Natural killer cell (primary cell): ENCODE results near the gene SSNA1. TPM values are rescaled to one million over a fixed set of nuclear protein-coding genes. Genes with fewer than 3 reads are reported as not detected.
A peak's percentile ranks its signal among the peaks of the same experiment; 100 is the strongest.

Experiments
- ATAC-seq, 3 donors: fragments of 150-1000 bp in 2 of 3; fragments of 200-7000 bp in 1 of 3; cut with Tn5 transposase; 1 replicate in 1 of 3; 2 replicates in 2 of 3; pipeline ENCODE4 v1.10.0; 2021; ENCODE audit warnings: mild to moderate bottlenecking in 2 of 3, moderate library complexity in 2 of 3
- DNase-seq, 2 donors: peaks; one replicate each; pipeline versions ENCODE4 v3.0.0 to v3.0.0-alpha.2; 2013 to 2021; ENCODE audit warnings: mixed read lengths in 1 of 2
- H3K27ac ChIP-seq: one replicate; pipeline ENCODE4 v1.5.1; 2013; ENCODE audit warnings: mild to moderate bottlenecking, low read length
- H3K27me3 ChIP-seq: one replicate; pipeline ENCODE4 v1.6.1; 2013; ENCODE audit warnings: low read length; ENCODE audit not compliant: control insufficient read depth, insufficient read depth
- H3K36me3 ChIP-seq: one replicate; pipeline ENCODE4 v1.6.1; 2013; ENCODE audit warnings: low read length; ENCODE audit not compliant: control insufficient read depth, insufficient read depth
- H3K4me1 ChIP-seq: one replicate; pipeline ENCODE4 v1.6.1; 2013; ENCODE audit warnings: low read length; ENCODE audit not compliant: control insufficient read depth, insufficient read depth
- H3K4me3 ChIP-seq: one replicate; pipeline ENCODE4 v1.5.1; 2013; ENCODE audit warnings: low read length
- H3K9me3 ChIP-seq: one replicate; pipeline ENCODE4 v1.6.1; 2013; ENCODE audit warnings: low read length; ENCODE audit not compliant: control insufficient read depth, insufficient read depth
- H3K27ac Mint-ChIP-seq, 2 donors: one replicate each; pipeline ENCODE4 v1.8.0; 2022; ENCODE audit warnings: mild to moderate bottlenecking in 2 of 2, mixed read lengths in 2 of 2, moderate library complexity in 1 of 2
- H3K27me3 Mint-ChIP-seq, 2 donors: one replicate each; pipeline ENCODE4 v1.8.0; 2022; ENCODE audit warnings: low read depth in 2 of 2, mixed read lengths in 2 of 2
- H3K36me3 Mint-ChIP-seq: one replicate; pipeline ENCODE4 v1.8.0; 2022; ENCODE audit warnings: mixed read lengths
- H3K4me1 Mint-ChIP-seq, 2 donors: one replicate each; pipeline ENCODE4 v1.8.0; 2022; ENCODE audit warnings: mixed read lengths in 2 of 2
- H3K4me3 Mint-ChIP-seq: one replicate; pipeline ENCODE4 v1.8.0; 2022; ENCODE audit warnings: mild to moderate bottlenecking, moderate library complexity, mixed read lengths
- H3K9me3 Mint-ChIP-seq, 2 donors: one replicate each; pipeline ENCODE4 v1.8.0; 2022; ENCODE audit warnings: mixed read lengths in 2 of 2
- WGBS: methylation state at CpG from one replicate; pipeline ENCODE4 v1.1.7; 2013; ENCODE audit warnings: missing lambda C conversion rate; ENCODE audit not compliant: insufficient coverage; 5-methylcytosine and 5-hydroxymethylcytosine counted together
- intact Hi-C: fragments of 100-400 bp; cut with micrococcal nuclease; formaldehyde crosslinking; loops from one replicate; pipeline ENCODE4 v1.14.2; 2022
- total RNA-seq, 4 donors: library from RNA; stranded (reverse); fragments of 120-200 nt in 1 of 4; gene quantifications; one replicate each; pipeline versions ENCODE4 v1.2.3 to v1.2.4, GENCODE V29; 2013 to 2022
- TF ChIP-seq, protein P1 (sequence below): fragments of 200-600 bp; IDR thresholded peaks from one replicate; pipeline ENCODE4 v1.8.0; 2022; ENCODE audit warnings: antibody characterized with exemption

The SSNA1 gene
- total RNA-seq, 3 donors from 2014 or later (not counting 1 experiment from before 2014, with no cell fraction given): 45.1 to 53.5 (median 52.2) TPM

GRCh38 chr9:137172901-137173795 is 15.3 kb upstream of the SSNA1 start:
- H3K9me3 Mint-ChIP-seq: no peaks in the 10 kb centered on the region
- H3K36me3 Mint-ChIP-seq: no peaks in the 10 kb centered on the region
- Histone ChIP-seq H3K27ac (no peak overlapping the region), H3K4me3 (no peak overlapping the region), H3K27me3 (peaks cover 21% of the 10 kb centered on the region), H3K36me3 (peaks cover 3% of the 10 kb centered on the region), H3K9me3 (no peaks in the 10 kb centered on the region), H3K4me1 (peaks cover 4% of the 10 kb centered on the region)
- WGBS: 30% methylated on average over 20 of the region's 21 CpGs
- TF ChIP-seq, protein P1, sequence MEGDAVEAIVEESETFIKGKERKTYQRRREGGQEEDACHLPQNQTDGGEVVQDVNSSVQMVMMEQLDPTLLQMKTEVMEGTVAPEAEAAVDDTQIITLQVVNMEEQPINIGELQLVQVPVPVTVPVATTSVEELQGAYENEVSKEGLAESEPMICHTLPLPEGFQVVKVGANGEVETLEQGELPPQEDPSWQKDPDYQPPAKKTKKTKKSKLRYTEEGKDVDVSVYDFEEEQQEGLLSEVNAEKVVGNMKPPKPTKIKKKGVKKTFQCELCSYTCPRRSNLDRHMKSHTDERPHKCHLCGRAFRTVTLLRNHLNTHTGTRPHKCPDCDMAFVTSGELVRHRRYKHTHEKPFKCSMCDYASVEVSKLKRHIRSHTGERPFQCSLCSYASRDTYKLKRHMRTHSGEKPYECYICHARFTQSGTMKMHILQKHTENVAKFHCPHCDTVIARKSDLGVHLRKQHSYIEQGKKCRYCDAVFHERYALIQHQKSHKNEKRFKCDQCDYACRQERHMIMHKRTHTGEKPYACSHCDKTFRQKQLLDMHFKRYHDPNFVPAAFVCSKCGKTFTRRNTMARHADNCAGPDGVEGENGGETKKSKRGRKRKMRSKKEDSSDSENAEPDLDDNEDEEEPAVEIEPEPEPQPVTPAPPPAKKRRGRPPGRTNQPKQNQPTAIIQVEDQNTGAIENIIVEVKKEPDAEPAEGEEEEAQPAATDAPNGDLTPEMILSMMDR: no peak
- no peak for DNase-seq
- peaks cover 0 to 9% of the 10 kb centered on the region in 2 donors for H3K27me3 Mint-ChIP-seq
- no peaks in the 10 kb centered on the region for H3K4me1 Mint-ChIP-seq
- intact Hi-C loops: no loop called here
- no peak overlapping the region for H3K27ac Mint-ChIP-seq
- no peak overlapping the region for H3K4me3 Mint-ChIP-seq
- ATAC-seq: no peak

- Mint-ChIP-seq H3K36me3 (no peaks in the 10 kb centered on the region), H3K4me1 (no peaks in the 10 kb centered on the region), H3K27ac (no peak overlapping the region), H3K9me3 (no peaks in the 10 kb centered on the region), H3K27me3 (peaks cover 0 to 6% of the 10 kb centered on the region in 2 donors), H3K4me3 (no peak overlapping the region)
- intact Hi-C loops: no loop called here
- peaks cover 21% of the 10 kb centered on the region for H3K27me3 ChIP-seq
- ATAC-seq (no peak), DNase-seq (no peak)
- H3K4me1 ChIP-seq: peaks cover 4% of the 10 kb centered on the region
- TF ChIP-seq, protein P1: no peak
- no peaks in the 10 kb centered on the region for H3K9me3 ChIP-seq
- no peak overlapping the region for H3K27ac ChIP-seq
- H3K4me3 ChIP-seq: no peak overlapping the region
- WGBS: 90% methylated on average over 45 of the region's 45 CpGs
- peaks cover 10% of the 10 kb centered on the region for H3K36me3 ChIP-seq
These were observed 14.4 kb upstream of the SSNA1 start for GRCh38 chr9:137173796-137174664.

DNA sequence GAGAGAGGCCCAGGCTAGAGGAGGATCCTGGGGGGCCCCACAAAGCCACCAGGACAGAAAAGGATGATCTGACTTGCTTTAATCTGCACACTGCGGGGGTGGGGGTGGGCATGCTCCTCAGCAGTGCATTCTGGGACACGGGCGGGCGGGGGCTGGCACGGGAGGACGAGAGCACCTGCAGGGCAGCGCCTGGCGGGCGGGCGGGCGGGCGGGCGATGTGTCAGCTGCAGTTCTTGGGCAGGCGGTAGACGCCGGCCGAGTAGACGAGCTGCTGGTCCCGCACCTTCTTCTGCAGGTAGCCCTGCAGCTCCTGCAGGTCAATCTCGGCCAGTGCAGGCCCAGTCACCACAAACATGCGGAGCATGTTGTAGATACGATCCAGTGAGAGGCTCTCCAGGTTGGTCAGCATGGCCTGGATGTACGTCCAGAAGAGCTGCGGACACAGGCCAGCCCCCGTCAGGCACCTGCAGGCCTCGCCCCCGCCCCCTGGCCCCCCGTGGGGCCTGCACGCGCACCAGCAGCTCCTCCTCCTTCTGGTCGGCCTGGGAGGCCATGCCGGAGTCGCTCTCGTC is 13.7 kb upstream of the SSNA1 start:
- Mint-ChIP-seq H3K4me1 (no peaks in the 10 kb centered on the region), H3K9me3 (no peaks in the 10 kb centered on the region), H3K4me3 (no peak overlapping the region), H3K27ac (no peak overlapping the region), H3K36me3 (no peaks in the 10 kb centered on the region), H3K27me3 (peaks cover 0 to 6% of the 10 kb centered on the region in 2 donors)
- Histone ChIP-seq H3K27me3 (peaks cover 21% of the 10 kb centered on the region), H3K9me3 (no peaks in the 10 kb centered on the region), H3K4me3 (no peak overlapping the region), H3K36me3 (peaks cover 18% of the 10 kb centered on the region), H3K27ac (no peak overlapping the region), H3K4me1 (peaks cover 4% of the 10 kb centered on the region)
- ATAC-seq (peak in 1 of 3 donors; percentile 4), DNase-seq (no peak)
- TF ChIP-seq, protein P1: no peak
- intact Hi-C loops: no loop called here
- WGBS: 60% methylated on average over 34 of the region's 34 CpGs
